GM12891 (cell line): Measurements from ENCODE around the gene SP100.
A peak's percentile ranks its signal among the peaks of the same experiment; 100 is the strongest.

Source experiments
- POLR2A ChIP-seq: IDR thresholded peaks from 2 replicates; pipeline ENCODE4 v1.6.1; 2011; ENCODE audit warnings: low read depth, low read length, control low read depth
- POU2F2 ChIP-seq: IDR thresholded peaks from 2 replicates; pipeline ENCODE4 v1.6.1; 2011; ENCODE audit warnings: low read depth, mild to moderate bottlenecking, control low read depth, low read length, moderate library complexity
- TAF1 ChIP-seq: IDR thresholded peaks from 2 replicates; pipeline ENCODE4 v1.6.1; 2011; ENCODE audit warnings: low read depth, low read length, control low read depth

DNA sequence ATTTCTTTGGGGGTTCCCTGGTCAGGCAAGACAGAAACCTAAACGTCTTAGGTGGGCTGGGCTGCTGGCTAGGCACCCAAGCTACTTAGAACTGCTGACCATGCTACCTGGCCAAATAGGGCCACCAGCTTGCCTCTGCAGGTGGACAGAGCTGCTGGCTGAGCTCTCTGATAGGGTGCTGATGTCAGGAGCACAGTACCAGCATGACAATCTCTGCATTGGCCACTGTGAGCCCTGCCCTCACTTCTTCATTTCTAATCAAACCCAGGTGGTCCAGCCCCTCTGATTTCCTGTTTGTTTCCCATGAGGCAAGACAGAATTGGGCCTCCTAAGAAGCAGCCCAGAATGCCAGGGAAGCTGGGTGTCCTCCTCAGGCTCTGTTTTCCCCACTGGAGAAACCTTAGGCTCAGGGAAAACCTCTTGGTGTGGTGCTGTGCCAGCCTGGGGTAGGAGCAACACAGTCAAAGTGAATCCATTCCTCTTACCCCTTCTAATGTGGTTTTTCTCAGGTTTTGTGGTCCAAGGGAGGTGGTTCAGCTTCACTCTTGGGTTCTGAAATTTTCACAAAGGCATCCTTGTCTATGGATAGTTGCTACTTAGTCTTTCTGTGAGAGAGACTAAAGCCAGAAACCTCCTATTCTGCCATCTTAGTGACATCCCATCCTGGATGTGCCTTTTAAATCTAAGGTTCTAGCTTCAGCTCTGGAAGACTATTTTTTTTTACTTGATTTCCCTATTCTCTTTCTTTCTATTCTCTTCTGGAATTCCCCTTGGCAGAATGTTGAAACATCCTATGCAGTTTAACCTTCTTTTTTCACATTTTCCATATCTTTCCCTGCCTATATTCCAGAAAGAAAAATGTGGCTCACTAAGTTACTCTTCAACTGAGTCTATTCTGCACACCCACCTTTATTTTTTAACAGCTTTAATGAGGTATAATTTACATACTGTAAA is 15.2 kb downstream of the SP100 start:
- no peak for TF ChIP-seq POLR2A
- no peak for TF ChIP-seq TAF1
- 0 out of 2 replicates have a peak, but pooled peaks have one; percentile 7 for TF ChIP-seq POU2F2
